HG03139 (cell line): ENCODE results near the gene JHY.
"Not testable (repeated sequence)": the region's sequence is repeated elsewhere in the genome, so short reads cannot be mapped to it uniquely, and the experiment has no call there.

Experiments
- ATAC-seq: cut with Tn5 transposase; IDR thresholded peaks from one replicate; pipeline ENCODE4 v1.9.1; 2021; ENCODE audit not compliant: unreplicated experiment

The JHY gene

DNA sequence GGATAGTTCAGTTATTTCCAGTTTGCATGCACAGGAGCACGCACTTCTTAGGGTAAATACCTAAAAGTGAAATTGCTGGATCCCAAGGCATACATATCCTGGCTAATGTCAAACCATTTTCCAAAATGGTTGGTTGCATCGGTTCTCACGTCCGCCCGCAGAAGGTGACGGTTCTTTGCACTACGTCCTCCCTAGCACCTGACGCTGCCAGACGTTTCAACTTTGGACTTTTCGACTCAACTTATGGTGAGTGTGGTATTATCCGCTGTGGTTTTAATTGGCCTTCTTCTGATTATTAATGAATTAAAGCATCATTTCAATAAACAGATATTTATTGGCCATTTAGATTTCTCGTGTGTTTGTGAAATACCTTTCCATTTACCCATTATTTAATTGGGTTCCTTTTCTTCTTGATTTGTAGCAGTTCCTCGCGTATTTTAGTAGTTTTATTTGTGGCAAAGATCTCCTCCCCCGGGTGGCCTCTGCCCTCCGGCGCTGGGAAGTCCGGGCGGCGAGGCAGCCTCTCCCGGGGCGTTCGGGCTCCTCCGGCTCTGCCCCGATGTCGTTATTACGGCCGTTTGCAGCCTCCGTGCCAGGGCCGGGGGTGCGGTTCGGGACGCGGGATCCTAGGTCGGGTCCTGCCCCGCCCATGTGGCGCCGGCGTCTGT lies at the start of gene JHY:
TSS of gene JHY (plus strand) at position 571 of the 668 bp plus-strand sequence. CDS start 3,091 bp downstream, outside the sequence.
- ATAC-seq, result no peak

DNA sequence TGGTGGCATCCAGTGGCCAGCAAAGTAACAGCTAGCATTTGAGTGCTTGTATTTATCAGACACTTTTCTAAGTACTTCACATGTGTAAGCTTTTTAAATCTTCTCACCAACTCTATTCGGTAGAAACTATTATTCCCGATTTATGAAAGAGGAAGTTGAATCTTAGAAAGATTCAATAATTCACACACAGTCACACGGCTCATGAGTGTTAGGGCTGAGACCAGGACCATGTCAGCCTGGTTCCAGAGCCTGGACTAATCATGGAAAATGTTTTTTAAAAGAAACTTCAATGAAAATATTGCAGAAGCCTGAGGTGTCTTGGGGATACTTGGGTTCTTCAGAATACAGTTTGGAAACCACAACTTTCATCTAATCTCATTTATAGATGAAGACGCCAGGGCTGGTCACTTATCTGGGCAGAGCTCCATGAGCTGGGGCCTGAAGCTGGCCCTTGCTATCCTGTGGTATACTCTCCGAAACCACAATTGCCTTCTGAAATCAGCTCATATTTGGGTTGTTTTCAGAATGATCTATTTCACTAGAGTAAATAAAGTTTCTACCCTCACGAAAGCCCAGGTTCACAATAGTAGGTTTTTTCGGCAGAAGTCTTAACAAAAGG lies 48.6 kb upstream of the JHY start:
- ATAC-seq, result no peak

DNA sequence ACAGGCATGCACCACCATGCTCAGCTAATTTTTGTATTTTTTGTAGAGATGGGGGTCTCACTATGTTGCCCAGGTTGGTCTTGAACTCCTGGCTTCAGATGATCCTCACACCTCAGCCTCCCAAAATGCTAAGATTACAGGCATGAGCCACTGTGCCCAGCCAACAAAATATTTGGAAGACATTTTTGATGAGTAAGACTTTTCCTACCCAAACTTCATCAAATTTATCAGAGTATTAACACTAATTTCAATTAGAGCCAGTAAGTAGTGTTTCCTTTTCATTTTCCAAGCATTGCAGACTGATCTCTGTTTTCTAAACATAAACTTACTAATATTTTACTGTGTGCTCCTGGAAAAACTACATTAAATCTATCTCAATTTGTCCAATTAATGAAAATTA lies 45.6 kb upstream of the JHY start:
- no peak for ATAC-seq

DNA sequence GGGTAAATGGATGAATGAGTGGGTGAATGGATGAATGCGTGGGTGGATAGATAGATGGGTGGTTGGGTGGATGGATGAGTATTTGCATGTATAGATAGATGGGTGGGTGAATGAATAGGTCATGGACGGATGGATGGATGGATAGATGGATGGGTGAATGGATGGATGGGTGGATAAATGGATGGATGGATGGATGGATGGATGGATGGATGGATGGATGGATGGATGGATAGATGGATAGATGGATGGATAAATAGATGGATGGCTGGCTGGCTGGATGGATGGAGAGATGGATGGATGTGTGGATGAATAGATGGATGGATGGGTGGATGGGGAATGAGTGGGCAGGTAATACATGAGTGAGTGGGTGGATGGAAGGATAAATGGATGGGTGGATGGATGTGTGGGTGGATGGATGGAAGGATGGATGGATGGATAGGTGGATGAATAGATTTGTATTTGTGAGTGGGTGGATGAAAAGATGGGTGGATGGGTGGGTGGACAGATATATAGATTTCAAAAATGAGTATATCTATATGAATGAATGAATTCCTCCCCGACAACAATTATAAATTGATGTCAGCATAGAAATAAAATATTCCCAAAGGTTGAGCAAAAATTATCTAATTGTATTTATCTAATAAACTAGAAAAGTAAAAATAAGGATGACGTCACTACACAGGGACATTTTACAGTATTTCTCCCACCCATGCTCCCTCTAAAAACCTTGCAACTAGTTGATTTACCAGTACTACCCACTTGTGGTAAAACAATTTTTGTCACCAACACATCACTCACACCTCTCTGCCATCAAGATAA lies 44.8 kb upstream of the JHY start:
- no peak for ATAC-seq

DNA sequence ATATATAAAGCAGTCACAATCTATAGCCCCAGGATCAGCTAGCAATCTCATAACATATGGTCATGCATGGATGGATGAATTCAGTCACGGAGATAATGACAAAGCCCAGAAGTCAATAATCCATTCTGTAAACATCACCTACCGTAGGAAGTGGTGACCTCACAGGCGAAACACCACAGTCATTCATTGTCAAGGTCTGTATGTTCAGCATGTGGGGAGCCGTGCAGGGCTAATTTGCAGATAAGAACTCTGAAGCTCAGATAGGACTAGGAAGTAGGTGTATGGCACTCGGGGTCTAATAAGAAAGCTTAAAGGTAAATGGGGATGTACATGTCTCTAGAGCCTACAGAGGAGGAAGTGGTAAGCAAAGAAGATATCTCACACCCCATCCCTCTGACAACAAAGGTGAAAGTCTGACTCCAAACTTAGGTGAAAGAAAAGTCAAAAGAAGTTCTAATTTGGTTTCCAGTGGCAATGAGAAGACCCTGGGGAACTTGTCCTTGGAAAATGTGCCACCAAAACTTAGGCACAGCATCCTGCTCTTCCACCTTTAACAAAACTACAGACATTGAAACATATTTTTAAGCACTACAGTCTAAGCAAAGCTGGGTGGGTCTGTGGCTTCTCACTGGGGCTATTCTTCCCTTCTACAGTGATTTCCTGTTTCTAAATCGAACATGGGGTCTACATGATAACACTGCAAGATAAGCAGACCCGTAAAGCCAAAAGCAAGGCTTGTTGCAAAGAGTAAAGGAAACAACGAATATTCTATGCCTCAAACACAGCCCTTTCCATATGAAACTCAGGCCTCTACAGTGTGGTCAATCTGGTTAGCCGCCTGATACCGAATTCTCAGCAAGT lies 39.0 kb upstream of the JHY start:
- peak; percentile 74 for ATAC-seq

DNA sequence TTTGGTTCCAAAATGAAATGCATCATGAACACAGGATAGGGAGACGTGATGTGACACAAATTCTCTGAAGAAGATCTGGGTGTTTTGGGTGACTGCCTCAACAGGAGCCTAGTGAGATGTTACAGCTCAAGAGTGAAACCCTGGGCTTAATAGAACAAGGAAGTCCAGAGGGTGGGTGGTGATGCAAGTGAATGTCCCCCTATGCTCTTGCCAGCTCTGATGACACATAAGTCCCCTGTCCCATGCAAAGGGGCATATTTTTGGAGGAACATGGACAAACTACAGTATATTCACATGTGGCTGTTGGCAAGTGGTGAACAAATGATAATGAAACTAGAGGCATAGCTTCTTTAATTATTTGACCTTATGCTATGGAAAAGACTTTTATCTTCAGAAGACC lies 35.1 kb upstream of the JHY start:
- no peak for ATAC-seq

DNA sequence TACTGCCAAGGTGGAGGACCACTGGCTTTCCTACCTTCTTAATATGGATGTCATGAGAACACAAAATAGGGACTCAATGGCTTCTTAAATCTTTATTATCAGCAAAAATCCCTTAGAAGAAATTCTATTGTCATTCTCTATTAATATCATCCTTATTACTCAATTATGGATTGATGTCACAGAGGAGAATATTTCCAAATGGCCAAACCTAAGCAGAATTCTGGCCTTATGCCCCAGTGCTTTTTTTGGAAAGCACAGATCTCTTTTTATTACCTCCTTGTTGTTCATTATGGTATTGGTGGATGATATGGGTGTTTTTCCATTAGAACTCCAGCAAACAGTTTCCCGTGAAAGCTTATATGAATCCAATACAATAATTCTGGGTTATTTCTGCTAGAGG lies 34.4 kb upstream of the JHY start:
- no peak for ATAC-seq

DNA sequence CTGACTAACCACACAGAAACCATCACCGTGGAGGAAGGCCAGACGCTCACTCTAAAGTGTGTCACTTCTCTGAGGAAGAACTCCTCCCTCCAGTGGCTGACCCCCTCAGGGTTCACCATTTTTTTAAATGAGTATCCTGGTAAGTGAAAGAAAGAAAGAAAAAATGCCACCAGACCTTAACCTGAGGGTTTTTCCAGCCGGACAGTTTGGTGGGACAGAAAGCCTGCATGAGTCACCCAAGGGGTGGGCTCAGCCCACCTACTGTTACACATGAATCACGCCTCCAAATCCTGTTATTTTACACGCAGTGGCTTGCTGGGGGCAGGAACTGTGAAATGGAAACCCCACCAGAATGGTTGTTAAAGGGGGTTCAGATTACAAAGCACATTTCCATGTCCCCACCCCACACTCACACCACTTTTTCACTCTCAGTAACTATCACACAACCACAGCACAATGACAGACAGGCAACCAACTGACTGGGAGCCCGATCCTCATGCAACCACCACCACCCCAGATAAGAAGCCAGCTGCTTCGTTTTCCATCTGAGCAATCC lies 32.4 kb upstream of the JHY start:
- ATAC-seq, result no peak

DNA sequence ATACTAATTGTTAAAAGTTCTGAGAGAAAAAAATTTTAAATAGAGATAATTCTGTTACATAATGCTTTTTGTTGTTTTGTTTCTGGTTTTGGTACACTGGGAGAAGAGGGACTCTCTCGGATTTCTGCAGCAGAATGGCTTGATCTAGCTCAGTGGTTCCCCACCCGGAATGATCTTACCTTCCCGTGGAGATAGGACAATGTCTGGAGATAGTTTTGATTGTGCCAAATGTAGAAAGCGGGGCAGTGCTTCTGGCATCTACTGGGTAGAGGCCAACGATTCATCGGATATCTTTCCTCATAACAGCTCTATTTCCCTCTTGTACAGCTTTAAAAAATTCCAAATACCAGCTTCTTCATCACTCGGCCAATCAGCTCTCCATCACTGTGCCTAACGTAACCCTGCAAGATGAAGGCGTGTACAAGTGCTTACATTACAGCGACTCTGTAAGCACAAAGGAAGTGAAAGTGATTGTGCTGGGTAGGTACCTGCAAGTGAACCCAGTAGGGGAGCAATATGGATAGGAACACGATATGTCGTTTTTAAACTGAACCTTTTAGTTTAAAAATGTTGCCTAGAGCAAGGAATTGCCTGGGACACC lies 31.1 kb upstream of the JHY start:
- peak; percentile 61 for ATAC-seq

DNA sequence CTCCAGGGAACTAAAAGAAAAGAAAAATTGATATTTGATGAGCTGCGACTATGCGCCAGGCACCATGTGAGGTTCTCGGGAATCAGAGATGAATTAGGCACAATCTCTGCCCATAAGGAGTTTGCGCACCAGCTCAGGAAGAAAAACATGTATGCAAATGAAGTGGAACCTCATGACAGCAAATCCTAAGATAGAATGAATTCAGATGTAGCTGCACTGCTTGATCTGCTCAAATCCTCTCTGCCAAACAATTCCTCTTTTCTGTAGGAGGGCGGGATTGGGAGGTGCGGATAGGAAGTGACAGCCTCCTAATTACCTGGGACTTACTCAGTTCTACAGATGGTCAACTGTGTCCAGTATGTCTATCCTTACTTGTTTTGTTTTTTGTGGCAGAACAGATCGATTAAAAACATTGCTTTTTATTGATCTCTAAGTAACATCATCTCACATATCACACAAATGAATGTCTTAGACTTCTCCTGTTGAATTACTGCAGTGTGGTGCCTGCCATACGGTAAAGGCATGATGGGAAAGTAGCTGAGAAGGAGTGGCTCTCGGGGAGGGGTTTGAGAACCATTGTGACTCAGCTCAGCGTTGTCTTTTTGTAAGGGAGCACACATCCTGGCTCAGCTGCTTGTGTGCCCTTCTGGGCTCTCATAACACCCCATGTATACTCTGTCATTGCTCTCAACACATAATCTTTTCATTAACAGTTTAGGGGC lies 30.3 kb upstream of the JHY start:
- no peak for ATAC-seq

DNA sequence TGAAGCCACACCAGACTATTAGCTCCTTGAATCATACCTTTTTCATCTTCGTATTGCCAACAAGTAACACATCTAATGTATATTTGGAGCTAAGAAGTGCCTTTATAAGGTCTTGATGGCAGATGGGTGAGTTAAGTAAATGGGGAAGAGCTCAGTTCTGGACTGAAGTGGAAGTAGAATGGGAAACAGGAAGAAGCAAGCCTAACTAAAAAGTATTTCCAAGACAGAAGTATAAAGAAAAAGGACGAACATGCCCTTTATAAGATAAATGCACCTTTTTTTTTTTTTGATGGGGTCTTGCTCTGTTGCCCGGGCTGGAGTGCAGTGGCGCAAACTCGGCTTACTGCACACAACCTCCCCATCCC lies 29.8 kb upstream of the JHY start:
- no peak for ATAC-seq

DNA sequence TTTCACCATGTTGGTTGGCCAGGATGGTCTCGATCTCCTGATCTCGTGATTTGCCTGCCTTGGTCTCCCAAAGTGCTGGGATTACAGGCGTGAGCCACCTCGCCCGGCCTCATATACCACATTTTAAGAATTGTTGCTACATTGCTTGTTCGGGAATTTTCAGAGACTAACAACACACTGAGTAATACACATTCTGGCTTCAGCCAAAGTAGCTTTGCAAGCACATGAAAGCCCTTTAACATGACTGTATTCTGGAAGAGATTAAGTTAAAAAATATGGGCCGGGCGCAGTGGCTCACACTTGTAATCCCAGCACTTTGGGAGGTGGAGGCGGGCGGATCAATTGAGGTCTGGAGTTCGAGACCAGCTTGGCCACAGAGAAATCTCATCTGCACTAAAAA lies 29.3 kb upstream of the JHY start:
- no peak for ATAC-seq

DNA sequence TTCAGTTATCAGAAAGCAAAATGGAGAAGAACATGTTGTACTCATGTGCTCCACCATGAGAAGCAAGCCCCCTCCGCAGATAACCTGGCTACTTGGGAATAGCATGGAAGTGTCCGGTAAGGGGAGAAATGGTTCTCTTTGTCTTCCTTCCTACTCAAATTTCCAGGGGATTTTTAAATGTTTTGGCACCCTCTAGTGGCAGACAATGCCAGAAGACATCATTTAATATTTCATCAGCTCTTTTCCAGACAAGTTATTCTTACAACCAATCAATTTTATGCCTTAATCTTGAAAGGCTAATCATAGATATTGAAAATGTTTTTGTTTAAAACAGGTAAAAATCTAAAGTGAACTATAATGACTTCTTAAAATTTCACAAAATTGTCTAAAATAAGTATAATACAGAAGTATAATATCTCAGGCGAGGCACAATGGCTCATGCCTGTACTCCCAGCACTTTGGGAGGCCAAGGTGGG lies 28.6 kb upstream of the JHY start:
- no peak for ATAC-seq

DNA sequence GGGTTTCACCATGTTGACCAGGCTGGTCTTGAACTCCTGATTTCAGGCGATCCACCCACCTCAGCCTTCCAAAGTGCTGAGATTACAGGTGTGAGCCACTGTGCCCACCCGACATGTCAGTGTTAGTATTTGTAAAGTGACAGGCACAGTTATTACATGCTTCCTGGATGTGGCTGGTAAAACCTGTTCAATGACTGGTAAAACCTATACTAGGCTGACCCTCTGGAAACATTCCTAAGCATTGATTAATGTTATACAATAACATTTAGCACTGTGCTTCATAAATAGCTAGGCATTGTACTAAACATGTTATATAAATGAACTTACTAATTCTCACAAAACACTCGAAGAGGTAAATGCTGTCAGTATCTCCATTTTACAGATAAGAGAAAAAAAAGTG lies 20.9 kb upstream of the JHY start:
- no peak for ATAC-seq

DNA sequence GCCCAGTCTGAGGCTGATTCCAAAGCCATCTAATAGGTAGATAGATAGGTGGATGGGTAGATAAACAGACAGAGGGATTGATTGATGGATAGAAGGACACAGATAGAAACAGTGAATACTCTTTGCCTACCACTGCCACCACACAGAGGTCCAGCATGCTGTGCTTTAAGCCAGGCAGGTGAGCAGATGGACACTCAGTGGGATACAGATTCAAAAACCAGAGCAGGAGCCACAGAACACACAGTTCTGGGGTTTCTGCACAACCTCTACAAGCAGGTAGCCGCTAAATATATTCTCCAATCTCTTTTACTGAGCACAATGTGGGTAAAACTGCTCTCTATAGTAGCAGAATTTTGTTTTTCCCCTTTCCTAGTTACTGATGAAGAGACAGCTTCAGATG lies 20.5 kb upstream of the JHY start:
- no peak for ATAC-seq

DNA sequence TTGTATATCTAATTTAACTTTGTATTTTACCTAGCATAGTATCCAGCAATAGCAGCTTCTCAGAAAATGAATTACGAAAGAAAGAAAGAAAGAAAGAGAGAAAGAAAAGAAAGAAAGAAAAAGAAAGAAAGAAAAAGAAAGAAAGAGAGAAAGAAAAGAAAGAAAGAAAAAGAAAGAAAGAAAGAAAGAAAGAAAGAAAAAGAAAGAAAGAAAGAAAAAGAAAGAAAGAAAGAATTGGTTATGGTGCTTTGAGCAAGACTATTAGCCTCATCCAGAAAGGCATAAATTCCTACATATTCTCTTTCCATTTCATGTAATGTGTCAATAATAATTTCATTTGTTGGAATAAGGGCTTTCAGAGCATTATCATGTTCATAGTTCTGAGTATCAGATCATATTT lies 19.4 kb upstream of the JHY start:
- ATAC-seq, result not testable (repeated sequence)

DNA sequence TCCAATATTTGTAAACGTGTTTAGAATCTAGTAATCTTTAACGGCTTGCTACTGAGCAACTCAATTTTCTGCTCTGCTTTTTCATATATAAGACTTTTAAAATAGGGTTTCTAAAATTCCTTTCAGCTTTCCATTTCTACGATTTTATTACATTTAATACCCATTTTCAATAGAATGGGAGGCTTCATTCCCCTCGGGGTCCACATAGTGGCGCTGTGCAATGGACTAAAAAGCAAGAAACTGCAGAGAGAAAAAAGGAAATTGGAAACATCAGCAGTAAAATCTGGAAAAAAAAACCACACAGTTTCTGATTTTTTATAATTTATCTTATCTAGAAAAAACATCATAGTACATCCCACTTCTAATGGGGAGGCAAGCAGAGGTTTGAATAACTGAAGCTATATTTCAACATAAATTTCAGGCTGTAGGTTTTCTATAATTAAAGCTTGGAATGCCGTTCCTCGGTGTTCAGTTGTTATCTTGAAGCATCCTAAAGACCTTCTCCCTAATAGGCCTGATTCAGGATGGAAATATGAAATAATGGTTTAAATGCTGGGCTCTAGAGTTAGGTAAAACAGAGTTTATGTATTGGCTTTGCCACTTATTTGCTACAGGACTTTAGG lies 18.7 kb upstream of the JHY start:
- ATAC-seq, result no peak

DNA sequence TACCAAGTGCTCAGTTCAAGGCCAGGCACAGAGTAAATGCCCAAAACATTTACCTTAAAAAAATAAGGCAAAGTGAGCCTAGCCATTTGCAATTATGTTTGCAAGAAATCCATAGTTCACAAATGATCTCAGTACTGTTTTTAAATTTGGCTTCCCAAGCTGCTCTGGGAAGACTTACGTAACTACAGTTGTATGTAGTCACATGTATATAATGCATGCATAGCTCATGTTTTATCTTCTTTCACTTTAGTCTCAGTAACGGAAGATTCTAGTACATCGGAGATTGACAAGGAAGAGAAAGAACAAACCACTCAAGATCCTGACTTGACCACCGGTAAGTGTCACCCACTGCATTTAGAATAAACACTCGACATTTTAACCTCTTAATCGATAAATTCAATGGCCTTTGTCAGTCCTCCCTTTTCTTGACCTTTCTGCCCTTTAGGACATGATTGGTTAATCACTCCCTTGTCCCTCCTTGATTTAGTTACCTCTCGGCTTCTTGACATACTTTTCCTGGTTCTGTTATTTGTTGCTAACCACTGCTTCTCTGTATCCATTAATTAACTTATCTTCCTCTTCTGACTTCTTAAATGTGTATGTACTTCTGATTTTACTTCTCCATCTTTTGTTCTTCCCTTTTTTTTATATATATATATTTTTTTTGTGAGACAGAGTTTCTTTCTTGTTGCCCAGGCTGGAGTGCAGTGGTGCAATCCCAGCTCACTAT lies 18.0 kb upstream of the JHY start:
- ATAC-seq, result no peak

DNA sequence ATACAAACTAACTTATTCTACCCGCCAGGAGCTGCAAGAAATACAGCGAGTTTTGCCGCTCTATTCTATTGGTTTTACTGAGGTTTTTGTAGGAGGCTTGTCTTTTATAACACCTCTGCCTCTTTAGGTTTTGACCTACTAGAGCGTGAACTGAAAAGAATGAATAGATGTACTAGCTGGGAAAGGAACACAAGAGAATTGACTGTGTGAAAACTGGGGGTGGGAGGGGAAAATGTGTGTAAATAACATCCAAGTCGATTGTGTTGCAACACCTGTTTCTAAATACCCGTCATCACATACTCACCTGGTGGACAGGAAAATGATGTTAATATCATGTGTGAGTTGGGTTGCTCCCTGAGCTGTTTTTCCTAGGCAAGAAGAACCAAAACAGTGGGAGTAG lies 12.9 kb upstream of the JHY start:
- ATAC-seq, result no peak
